ENCODE data around the gene ZRANB1.
"Not testable (repeated sequence)": the region's sequence is repeated elsewhere in the genome, so short reads cannot be mapped to it uniquely, and the experiment has no call there.

The ZRANB1 gene

GRCh38 chr10:124987788-124988187 lies 45.9 kb downstream of the ZRANB1 start:
- Histone ChIP-seq H3K27ac (ENCODE audit: low read length) (no peak overlapping the region), H3K4me1 (ENCODE audit: control insufficient read depth in 1 of 2, insufficient read depth in 2 of 2, low read length in 2 of 2) (peaks cover 0 to 9% of the 10 kb centered on the region in 2 donors), H3K9me3 (ENCODE audit: control insufficient read depth in 1 of 2, low read length in 2 of 2) (no peaks in the 10 kb centered on the region), H3K27me3 (ENCODE audit: low read depth, low read length) (no peaks in the 10 kb centered on the region), H3K4me3 (ENCODE audit: low read depth in 1 of 2, low read length in 2 of 2) (no peak overlapping the region), H3K36me3 (ENCODE audit: control insufficient read depth in 1 of 2, insufficient read depth in 2 of 2, low read length in 2 of 2) (peaks cover 42 to 49% of the 10 kb centered on the region in 2 donors)

GRCh38 chr10:124988753-124989152 lies 46.8 kb downstream of the ZRANB1 start:
- H3K4me3 ChIP-seq (ENCODE audit: low read depth in 1 of 2, low read length in 2 of 2); H3K9me3 ChIP-seq (ENCODE audit: control insufficient read depth in 1 of 2, low read length in 2 of 2); H3K27ac ChIP-seq (ENCODE audit: low read length); H3K27me3 ChIP-seq (ENCODE audit: low read depth, low read length): not testable (repeated sequence)
- Histone ChIP-seq H3K36me3 (ENCODE audit: control insufficient read depth in 1 of 2, insufficient read depth in 2 of 2, low read length in 2 of 2) (peaks cover 43 to 53% of the 10 kb centered on the region in 2 donors), H3K4me1 (ENCODE audit: control insufficient read depth in 1 of 2, insufficient read depth in 2 of 2, low read length in 2 of 2) (peaks cover 0 to 12% of the 10 kb centered on the region in 2 donors)

GRCh38 chr10:124989526-124989925 lies 47.6 kb downstream of the ZRANB1 start:
- H3K4me1 ChIP-seq (ENCODE audit: control insufficient read depth in 1 of 2, insufficient read depth in 2 of 2, low read length in 2 of 2): peaks cover 0 to 12% of the 10 kb centered on the region in 2 donors
- no peak overlapping the region for H3K4me3 ChIP-seq (ENCODE audit: low read depth in 1 of 2, low read length in 2 of 2)
- H3K27ac ChIP-seq (ENCODE audit: low read length): no peak overlapping the region
- H3K36me3 ChIP-seq (ENCODE audit: control insufficient read depth in 1 of 2, insufficient read depth in 2 of 2, low read length in 2 of 2): peaks cover 46 to 54% of the 10 kb centered on the region in 2 donors
- H3K9me3 ChIP-seq (ENCODE audit: control insufficient read depth in 1 of 2, low read length in 2 of 2): no peaks in the 10 kb centered on the region
- no peaks in the 10 kb centered on the region for H3K27me3 ChIP-seq (ENCODE audit: low read depth, low read length)

GRCh38 chr10:124990671-124991625 lies 49.0 kb downstream of the ZRANB1 start:
- H3K36me3 ChIP-seq (ENCODE audit: control insufficient read depth in 1 of 2, insufficient read depth in 2 of 2, low read length in 2 of 2): peaks cover 42 to 59% of the 10 kb centered on the region in 2 donors
- no peak overlapping the region for H3K4me3 ChIP-seq (ENCODE audit: low read depth in 1 of 2, low read length in 2 of 2)
- H3K27ac ChIP-seq (ENCODE audit: low read length): no peak overlapping the region
- no peaks in the 10 kb centered on the region for H3K9me3 ChIP-seq (ENCODE audit: control insufficient read depth in 1 of 2, low read length in 2 of 2)
- H3K4me1 ChIP-seq (ENCODE audit: control insufficient read depth in 1 of 2, insufficient read depth in 2 of 2, low read length in 2 of 2): peaks cover 0 to 12% of the 10 kb centered on the region in 2 donors
- no peaks in the 10 kb centered on the region for H3K27me3 ChIP-seq (ENCODE audit: low read depth, low read length)

GRCh38 chr10:124991835-124992234 lies 49.9 kb downstream of the ZRANB1 start:
- H3K27ac ChIP-seq (ENCODE audit: low read length): no peak overlapping the region
- no peaks in the 10 kb centered on the region for H3K27me3 ChIP-seq (ENCODE audit: low read depth, low read length)
- peaks cover 0 to 12% of the 10 kb centered on the region in 2 donors for H3K4me1 ChIP-seq (ENCODE audit: control insufficient read depth in 1 of 2, insufficient read depth in 2 of 2, low read length in 2 of 2)
- no peaks in the 10 kb centered on the region for H3K9me3 ChIP-seq (ENCODE audit: control insufficient read depth in 1 of 2, low read length in 2 of 2)
- H3K36me3 ChIP-seq (ENCODE audit: control insufficient read depth in 1 of 2, insufficient read depth in 2 of 2, low read length in 2 of 2): peaks cover 45 to 68% of the 10 kb centered on the region in 2 donors
- H3K4me3 ChIP-seq (ENCODE audit: low read depth in 1 of 2, low read length in 2 of 2): no peak overlapping the region

- Histone ChIP-seq H3K4me3 (ENCODE audit: low read depth in 1 of 2, low read length in 2 of 2) (no peak overlapping the region), H3K9me3 (ENCODE audit: control insufficient read depth in 1 of 2, low read length in 2 of 2) (no peaks in the 10 kb centered on the region), H3K36me3 (ENCODE audit: control insufficient read depth in 1 of 2, insufficient read depth in 2 of 2, low read length in 2 of 2) (peaks cover 45 to 71% of the 10 kb centered on the region in 2 donors), H3K27ac (ENCODE audit: low read length) (no peak overlapping the region), H3K27me3 (ENCODE audit: low read depth, low read length) (no peaks in the 10 kb centered on the region), H3K4me1 (ENCODE audit: control insufficient read depth in 1 of 2, insufficient read depth in 2 of 2, low read length in 2 of 2) (peaks cover 0 to 12% of the 10 kb centered on the region in 2 donors)
Measured at GRCh38 chr10:124992462-124993344, 50.8 kb downstream of the ZRANB1 start.

- no peaks in the 10 kb centered on the region for H3K9me3 ChIP-seq (ENCODE audit: control insufficient read depth in 1 of 2, low read length in 2 of 2)
- peaks cover 42 to 73% of the 10 kb centered on the region in 2 donors for H3K36me3 ChIP-seq (ENCODE audit: control insufficient read depth in 1 of 2, insufficient read depth in 2 of 2, low read length in 2 of 2)
- peaks cover 0 to 12% of the 10 kb centered on the region in 2 donors for H3K4me1 ChIP-seq (ENCODE audit: control insufficient read depth in 1 of 2, insufficient read depth in 2 of 2, low read length in 2 of 2)
- no peak overlapping the region for H3K4me3 ChIP-seq (ENCODE audit: low read depth in 1 of 2, low read length in 2 of 2)
- no peaks in the 10 kb centered on the region for H3K27me3 ChIP-seq (ENCODE audit: low read depth, low read length)
- H3K27ac ChIP-seq (ENCODE audit: low read length): no peak overlapping the region
Measured at GRCh38 chr10:124993345-124993708, 51.4 kb downstream of the ZRANB1 start.

GRCh38 chr10:124993736-124994451 lies 52.0 kb downstream of the ZRANB1 start:
- H3K27ac ChIP-seq (ENCODE audit: low read length): no peak overlapping the region

GRCh38 chr10:124994573-124995473 lies 52.9 kb downstream of the ZRANB1 start:
- peaks cover 46 to 74% of the 10 kb centered on the region in 2 donors for H3K36me3 ChIP-seq (ENCODE audit: control insufficient read depth in 1 of 2, insufficient read depth in 2 of 2, low read length in 2 of 2)
- no peaks in the 10 kb centered on the region for H3K9me3 ChIP-seq (ENCODE audit: control insufficient read depth in 1 of 2, low read length in 2 of 2)
- no peak overlapping the region for H3K4me3 ChIP-seq (ENCODE audit: low read depth in 1 of 2, low read length in 2 of 2)
- no peaks in the 10 kb centered on the region for H3K27me3 ChIP-seq (ENCODE audit: low read depth, low read length)
- H3K4me1 ChIP-seq (ENCODE audit: control insufficient read depth in 1 of 2, insufficient read depth in 2 of 2, low read length in 2 of 2): peaks cover 2 to 25% of the 10 kb centered on the region in 2 donors
- no peak overlapping the region for H3K27ac ChIP-seq (ENCODE audit: low read length)

More at GRCh38 chr10:124993736-124994451, 52.0 kb downstream of the ZRANB1 start:
- no peaks in the 10 kb centered on the region for H3K9me3 ChIP-seq (ENCODE audit: control insufficient read depth in 1 of 2, low read length in 2 of 2)
- H3K4me3 ChIP-seq (ENCODE audit: low read depth in 1 of 2, low read length in 2 of 2): no peak overlapping the region
- peaks cover 42 to 73% of the 10 kb centered on the region in 2 donors for H3K36me3 ChIP-seq (ENCODE audit: control insufficient read depth in 1 of 2, insufficient read depth in 2 of 2, low read length in 2 of 2)
- peaks cover 1 to 16% of the 10 kb centered on the region in 2 donors for H3K4me1 ChIP-seq (ENCODE audit: control insufficient read depth in 1 of 2, insufficient read depth in 2 of 2, low read length in 2 of 2)
- H3K27me3 ChIP-seq (ENCODE audit: low read depth, low read length): no peaks in the 10 kb centered on the region

- Histone ChIP-seq H3K4me1 (ENCODE audit: control insufficient read depth in 1 of 2, insufficient read depth in 2 of 2, low read length in 2 of 2) (peaks cover 6 to 33% of the 10 kb centered on the region in 2 donors), H3K4me3 (ENCODE audit: low read depth in 1 of 2, low read length in 2 of 2) (no peak overlapping the region), H3K36me3 (ENCODE audit: control insufficient read depth in 1 of 2, insufficient read depth in 2 of 2, low read length in 2 of 2) (peaks cover 49 to 74% of the 10 kb centered on the region in 2 donors), H3K27ac (ENCODE audit: low read length) (no peak overlapping the region), H3K27me3 (ENCODE audit: low read depth, low read length) (no peaks in the 10 kb centered on the region), H3K9me3 (ENCODE audit: control insufficient read depth in 1 of 2, low read length in 2 of 2) (no peaks in the 10 kb centered on the region)
Measured at GRCh38 chr10:124995605-124996004, 53.7 kb downstream of the ZRANB1 start.
